Large intestine (tissue), 3 donors: ENCODE results near the gene PKMYT1. TPM values are rescaled to one million over a fixed set of nuclear protein-coding genes. Genes with fewer than 3 reads are reported as not detected.

ENCODE experiments used
- DNase-seq, 2 donors: peaks; one replicate each; pipeline versions ENCODE4 v3.0.0 to v3.0.0-alpha.2; 2013
- H3K27ac ChIP-seq: one replicate; pipeline ENCODE4 v1.5.1; 2013; ENCODE audit warnings: low read length
- H3K27me3 ChIP-seq: 2 replicates; pipeline ENCODE4 v1.6.1; 2013; ENCODE audit warnings: low read length; ENCODE audit not compliant: control insufficient read depth, insufficient read depth
- H3K36me3 ChIP-seq: 2 replicates; pipeline ENCODE4 v1.6.1; 2013; ENCODE audit warnings: low read length; ENCODE audit not compliant: control insufficient read depth, insufficient read depth
- H3K4me1 ChIP-seq: one replicate; pipeline ENCODE4 v1.6.1; 2013; ENCODE audit warnings: low read length; ENCODE audit not compliant: control insufficient read depth, insufficient read depth
- H3K4me3 ChIP-seq: one replicate; pipeline ENCODE4 v1.5.1; 2013; ENCODE audit warnings: low read length
- H3K9me3 ChIP-seq: one replicate; pipeline ENCODE4 v1.6.1; 2013; ENCODE audit warnings: mild to moderate bottlenecking, low read depth, low read length, moderate library complexity; ENCODE audit not compliant: control insufficient read depth
- WGBS: methylation state at CpG from one replicate; pipeline ENCODE4 v1.1.5; 2013; ENCODE audit warnings: low lambda C conversion rate; ENCODE audit not compliant: insufficient coverage; 5-methylcytosine and 5-hydroxymethylcytosine counted together
- polyA plus RNA-seq: library from polyadenylated mRNA; unstranded; fragments of 120-200 nt; gene quantifications from one replicate; pipeline ENCODE4 v1.2.1, GENCODE V29; 2013

PKMYT1 gene
- polyA plus RNA-seq, 1 donor = 11.0 TPM

DNA sequence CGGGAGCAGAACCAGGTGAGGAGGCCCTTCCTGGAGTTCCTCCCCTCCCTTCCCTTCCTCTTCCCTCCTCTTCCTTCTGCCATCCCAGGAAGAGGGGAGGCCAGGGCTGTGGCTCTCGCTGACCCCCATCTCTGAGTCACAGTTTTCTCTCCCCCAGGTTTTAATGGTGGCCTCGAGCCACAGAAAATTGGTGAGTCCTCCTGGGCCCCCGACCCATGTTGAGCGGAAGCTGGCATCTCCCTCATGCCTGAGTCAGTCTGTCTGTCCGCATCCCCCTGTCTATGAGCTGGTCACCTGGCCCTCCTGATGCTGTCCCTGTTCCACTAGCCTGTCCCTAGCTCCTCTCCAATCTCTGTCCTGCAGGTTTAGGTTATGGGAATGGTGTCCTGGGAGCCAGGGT is 19.7 kb upstream of the PKMYT1 start:
- H3K27ac ChIP-seq = no peak overlapping the region
- no peaks in the 10 kb centered on the region for H3K36me3 ChIP-seq
- H3K27me3 ChIP-seq = peaks cover 3% of the 10 kb centered on the region
- H3K4me1 ChIP-seq = no peaks in the 10 kb centered on the region
- H3K4me3 ChIP-seq = no peak overlapping the region
- H3K9me3 ChIP-seq = no peaks in the 10 kb centered on the region
- no peak for DNase-seq
- no CpG with 5 or more reads among the region's 6 CpGs for WGBS

DNA sequence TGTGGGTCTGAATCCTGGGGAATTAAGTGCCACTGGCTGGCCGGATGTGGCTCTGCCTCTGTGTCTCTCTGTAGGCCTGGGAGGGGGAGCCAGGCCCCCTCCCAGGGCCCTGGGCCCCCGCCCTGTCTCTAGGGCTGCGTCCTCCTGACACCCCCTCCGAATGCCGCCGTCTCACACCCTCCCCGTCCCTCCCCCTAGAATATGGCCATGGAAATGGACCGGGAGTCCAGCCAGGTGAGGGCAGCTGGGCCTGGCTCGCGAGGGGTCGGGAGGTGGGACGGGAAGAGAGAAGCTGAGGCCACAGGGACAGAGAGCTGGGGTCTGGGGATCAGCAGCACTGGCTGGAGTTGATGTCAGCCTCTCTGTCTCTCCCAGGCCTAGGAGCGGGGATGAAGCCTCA is 16.1 kb upstream of the PKMYT1 start:
- Histone ChIP-seq H3K27me3 (no peaks in the 10 kb centered on the region), H3K4me1 (no peaks in the 10 kb centered on the region), H3K36me3 (no peaks in the 10 kb centered on the region)

DNA sequence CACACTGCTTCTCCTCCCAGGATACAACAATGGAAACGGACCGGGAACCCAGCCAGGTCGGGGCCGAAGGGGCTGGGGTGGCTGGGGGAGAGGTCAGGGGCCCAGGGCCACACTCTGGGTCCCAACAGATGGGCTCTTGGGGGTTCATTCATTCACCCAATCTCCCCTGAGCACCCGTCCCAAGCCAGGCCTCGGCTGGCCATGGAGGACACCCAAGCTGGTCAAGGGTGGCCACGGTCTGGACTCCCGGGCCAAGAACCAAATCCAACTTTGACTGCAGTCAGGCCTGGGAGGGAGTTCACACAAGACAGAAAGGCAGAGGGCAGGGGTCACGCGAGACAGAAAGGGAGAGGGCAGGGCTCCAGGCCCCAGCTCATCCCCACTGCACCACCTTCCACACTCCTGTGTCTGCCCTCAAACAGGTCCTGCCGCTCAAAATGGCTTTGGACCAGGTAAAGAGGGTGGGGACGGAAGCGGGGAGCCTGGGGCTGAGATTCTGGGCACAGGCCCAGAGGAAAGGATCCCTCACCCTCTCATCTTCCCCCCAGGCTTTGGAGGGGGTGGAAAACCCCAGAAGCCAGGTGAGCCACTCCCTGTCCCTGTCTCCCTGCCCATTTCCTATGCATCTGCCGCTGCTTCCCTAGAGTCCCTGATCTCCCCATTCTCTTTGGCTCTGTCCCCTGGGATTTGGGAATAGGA is 12.3 kb upstream of the PKMYT1 start:
- H3K27me3 ChIP-seq = no peaks in the 10 kb centered on the region
- no peak overlapping the region for H3K4me3 ChIP-seq
- no peaks in the 10 kb centered on the region for H3K36me3 ChIP-seq
- no peak for DNase-seq
- H3K4me1 ChIP-seq = no peaks in the 10 kb centered on the region
- no peaks in the 10 kb centered on the region for H3K9me3 ChIP-seq
- no peak overlapping the region for H3K27ac ChIP-seq
- no CpG with 5 or more reads among the region's 14 CpGs for WGBS

More for the DNA sequence above, 16.1 kb upstream of the PKMYT1 start:
- no peak overlapping the region for H3K27ac ChIP-seq
- no CpG with 5 or more reads among the region's 13 CpGs for WGBS
- no peak for DNase-seq
- H3K4me3 ChIP-seq = no peak overlapping the region
- no peaks in the 10 kb centered on the region for H3K9me3 ChIP-seq

DNA sequence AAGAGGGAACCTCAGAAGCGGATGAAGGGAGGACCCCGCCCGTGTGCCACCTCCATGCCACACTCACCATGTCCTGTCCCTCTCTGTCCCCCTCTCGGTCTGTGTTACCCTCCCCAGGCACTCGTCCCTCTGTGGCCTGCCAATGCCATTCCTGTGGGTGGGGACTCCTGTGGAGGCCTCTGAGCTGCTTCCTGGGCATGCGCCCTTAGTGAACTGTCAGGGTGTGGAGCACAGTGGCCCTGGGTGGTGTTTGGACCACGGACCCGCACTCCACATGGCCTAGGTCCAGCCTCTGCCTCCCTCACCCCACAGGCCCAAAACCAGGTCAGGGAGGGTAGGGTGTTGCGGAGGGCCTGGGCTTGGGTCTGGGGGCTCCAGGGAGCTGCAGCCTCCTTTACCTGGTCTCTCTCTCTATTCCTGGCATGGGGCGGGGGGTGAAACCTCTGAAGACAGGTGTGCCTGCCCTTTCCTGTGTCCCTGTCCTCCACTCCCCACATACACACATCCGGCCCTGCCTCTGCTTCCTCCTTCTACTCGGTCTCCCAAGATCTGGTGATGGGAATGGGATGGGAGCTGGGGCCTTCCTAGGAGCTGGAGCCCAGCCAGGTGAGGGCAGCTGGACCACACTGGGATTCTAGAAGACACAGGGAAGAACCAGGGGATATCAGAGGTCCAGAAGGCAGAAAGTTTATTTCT is 11.5 kb upstream of the PKMYT1 start:
- Histone ChIP-seq H3K4me3 (no peak overlapping the region), H3K9me3 (no peaks in the 10 kb centered on the region), H3K36me3 (no peaks in the 10 kb centered on the region), H3K4me1 (no peaks in the 10 kb centered on the region), H3K27ac (no peak overlapping the region), H3K27me3 (no peaks in the 10 kb centered on the region)
- no peak for DNase-seq
- no CpG with 5 or more reads among the region's 12 CpGs for WGBS

DNA sequence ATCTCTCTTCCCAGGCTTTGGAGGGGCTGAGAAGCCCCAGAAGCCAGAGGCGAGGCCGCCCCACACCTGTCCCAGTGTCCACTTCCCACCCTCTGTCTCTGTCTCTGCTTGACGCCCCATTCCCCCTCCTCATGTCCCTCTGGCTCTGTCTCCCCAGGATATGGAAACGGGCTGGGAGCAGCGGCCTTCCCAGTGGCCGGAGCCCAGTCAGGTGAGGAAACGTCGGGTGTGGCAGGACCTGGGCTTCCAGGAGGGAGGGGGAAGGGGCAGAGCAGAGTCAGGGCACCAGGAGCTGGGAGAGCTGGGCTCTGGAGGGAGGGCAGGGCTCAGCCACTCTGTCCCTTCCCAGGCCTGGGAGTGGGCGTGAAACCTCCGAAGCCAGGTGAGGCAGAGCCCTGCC is 10.6 kb upstream of the PKMYT1 start:
- Histone ChIP-seq H3K27ac (no peak overlapping the region), H3K4me1 (no peaks in the 10 kb centered on the region), H3K36me3 (no peaks in the 10 kb centered on the region), H3K27me3 (no peaks in the 10 kb centered on the region), H3K9me3 (no peaks in the 10 kb centered on the region), H3K4me3 (no peak overlapping the region)
- WGBS = no CpG with 5 or more reads among the region's 10 CpGs
- DNase-seq = no peak

DNA sequence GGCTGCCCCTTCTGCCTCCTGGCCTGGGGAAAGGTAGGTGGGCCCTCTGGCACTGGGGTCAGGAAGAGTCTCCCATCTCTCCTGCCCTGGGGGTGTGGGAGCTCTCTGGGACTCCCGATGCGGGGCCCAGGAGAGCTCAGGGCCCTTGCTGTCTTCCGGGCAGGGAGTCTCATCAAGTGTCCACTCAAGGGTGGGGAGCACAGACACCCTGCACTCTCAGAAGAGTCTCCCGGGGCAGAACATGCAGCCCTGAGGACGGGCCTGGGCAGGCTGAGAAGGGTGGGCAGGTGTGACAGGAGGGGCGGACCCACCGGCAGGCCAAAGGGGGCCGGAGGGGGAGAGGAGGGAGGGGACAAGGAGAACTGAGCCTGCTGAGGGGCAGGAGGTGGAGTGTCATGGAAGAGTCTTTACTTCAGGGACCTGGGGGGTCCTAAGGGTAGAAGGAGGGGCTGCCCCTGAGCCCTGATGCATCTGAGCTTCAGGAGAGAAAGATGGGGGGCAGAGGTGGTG is 8.4 kb upstream of the PKMYT1 start:
- Histone ChIP-seq H3K36me3 (no peaks in the 10 kb centered on the region), H3K9me3 (no peaks in the 10 kb centered on the region), H3K27ac (no peak overlapping the region), H3K4me3 (no peak overlapping the region), H3K27me3 (no peaks in the 10 kb centered on the region), H3K4me1 (no peaks in the 10 kb centered on the region)
- WGBS = no CpG with 5 or more reads among the region's 8 CpGs
- DNase-seq = no peak

DNA sequence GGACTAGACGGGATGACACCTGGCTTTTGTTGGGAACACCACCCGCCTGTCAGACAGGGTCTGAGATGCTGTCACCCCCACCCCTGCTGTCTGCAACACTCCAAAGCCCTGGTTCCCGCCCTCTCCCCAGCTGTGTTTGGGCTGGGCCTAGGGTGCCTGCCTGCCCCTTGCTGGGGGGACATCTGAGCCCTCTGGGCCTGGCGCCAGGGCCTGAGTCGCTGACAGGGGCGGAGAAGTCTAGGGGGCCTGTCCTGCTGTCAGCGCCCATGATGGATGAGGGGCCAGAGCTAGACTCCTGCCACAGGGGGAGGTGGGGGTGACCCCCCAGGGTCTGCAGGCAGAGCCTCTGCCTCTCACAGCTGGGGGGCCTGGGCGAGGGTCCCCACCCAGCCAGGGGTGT is 7.6 kb upstream of the PKMYT1 start:
- WGBS = no CpG with 5 or more reads among the region's 8 CpGs
- Histone ChIP-seq H3K4me3 (no peak overlapping the region), H3K27me3 (no peaks in the 10 kb centered on the region), H3K4me1 (no peaks in the 10 kb centered on the region), H3K36me3 (no peaks in the 10 kb centered on the region), H3K27ac (no peak overlapping the region), H3K9me3 (no peaks in the 10 kb centered on the region)
- no peak for DNase-seq

DNA sequence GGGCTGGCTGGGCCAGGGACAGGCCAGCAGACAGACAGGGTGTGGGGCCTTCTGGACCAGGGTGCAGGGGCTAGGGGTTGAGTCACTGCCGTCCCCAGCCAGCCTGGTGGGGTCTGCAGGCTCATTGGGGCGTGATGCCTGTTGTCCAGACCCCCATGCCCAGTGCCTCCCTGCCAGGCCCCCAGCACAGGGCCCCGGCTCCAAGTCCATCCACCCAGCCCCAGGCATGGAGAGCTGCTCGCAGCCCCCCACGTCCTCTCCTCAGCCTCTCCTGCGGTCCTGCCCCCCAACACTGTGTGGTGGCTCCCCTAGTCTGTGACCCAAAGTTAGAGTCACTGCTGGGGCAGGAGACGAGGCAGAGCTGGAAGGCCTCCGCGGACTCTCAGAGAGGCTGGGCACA is 7.0 kb upstream of the PKMYT1 start:
- H3K36me3 ChIP-seq = no peaks in the 10 kb centered on the region
- no peak overlapping the region for H3K4me3 ChIP-seq
- no peak for DNase-seq
- H3K9me3 ChIP-seq = no peaks in the 10 kb centered on the region
- no peaks in the 10 kb centered on the region for H3K27me3 ChIP-seq
- H3K27ac ChIP-seq = no peak overlapping the region
- WGBS = no CpG with 5 or more reads among the region's 9 CpGs
- no peaks in the 10 kb centered on the region for H3K4me1 ChIP-seq

DNA sequence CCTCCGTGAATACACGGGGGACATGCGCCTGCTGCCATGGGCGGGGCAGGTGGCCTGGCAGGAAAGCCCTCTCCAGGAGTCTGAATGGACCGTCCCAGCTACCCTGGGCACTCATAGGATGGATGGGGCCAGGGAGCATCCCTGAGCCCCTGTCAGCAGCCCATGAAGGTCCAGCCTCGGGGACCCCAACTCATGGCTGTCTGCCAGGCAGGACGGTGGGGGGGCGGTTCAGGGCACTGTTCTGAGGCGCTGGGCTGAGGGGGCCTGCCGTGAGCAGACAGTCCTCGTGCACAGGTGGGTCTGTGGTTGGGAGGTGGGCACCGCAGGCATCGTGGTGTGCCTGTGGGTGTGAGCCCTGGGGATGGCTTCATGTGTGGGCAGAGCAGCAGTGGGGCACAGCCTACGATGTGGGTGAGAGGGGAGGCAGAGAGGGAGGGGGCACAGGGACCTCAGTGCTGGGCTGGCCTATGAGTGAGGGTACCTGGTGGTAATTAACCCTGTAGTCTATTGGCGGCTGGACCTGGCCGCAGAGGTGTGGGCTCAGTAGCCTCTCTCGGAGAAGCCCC is 6.5 kb upstream of the PKMYT1 start:
- Histone ChIP-seq H3K4me3 (no peak overlapping the region), H3K4me1 (no peaks in the 10 kb centered on the region), H3K27me3 (no peaks in the 10 kb centered on the region), H3K36me3 (no peaks in the 10 kb centered on the region), H3K9me3 (no peaks in the 10 kb centered on the region), H3K27ac (no peak overlapping the region)
- DNase-seq = no peak
- WGBS = no CpG with 5 or more reads among the region's 17 CpGs

DNA sequence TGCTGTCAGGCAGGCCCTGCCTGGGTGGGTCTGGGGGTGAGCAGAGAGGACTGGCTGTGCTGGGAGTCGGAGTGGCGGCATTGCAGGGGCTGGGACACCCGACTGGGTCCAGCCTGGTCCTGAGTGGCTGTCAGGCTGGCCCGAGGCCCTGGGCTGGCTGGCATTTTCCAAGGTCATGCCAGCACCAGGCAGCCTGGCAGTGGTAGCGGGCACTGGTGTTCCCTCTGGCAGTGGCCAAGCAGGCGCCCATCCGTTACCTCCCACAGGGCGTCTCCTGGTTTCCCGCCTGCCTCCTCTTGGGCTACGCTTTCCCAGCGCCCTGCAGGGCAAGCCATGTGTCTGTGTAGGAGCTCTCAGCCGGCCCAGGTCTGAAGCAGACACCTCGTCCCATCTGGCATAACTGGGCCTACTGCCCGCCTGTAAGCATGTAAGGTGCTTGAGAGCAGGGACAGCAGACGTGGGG is 5.7 kb upstream of the PKMYT1 start:
- Histone ChIP-seq H3K27ac (no peak overlapping the region), H3K9me3 (no peaks in the 10 kb centered on the region), H3K27me3 (no peaks in the 10 kb centered on the region), H3K36me3 (no peaks in the 10 kb centered on the region), H3K4me1 (peaks cover 3% of the 10 kb centered on the region), H3K4me3 (no peak overlapping the region)
- DNase-seq = no peak
- WGBS = no CpG with 5 or more reads among the region's 15 CpGs
